ENCODE results near the gene COL6A1.
"Not testable (repeated sequence)": the region's sequence is repeated elsewhere in the genome, so short reads cannot be mapped to it uniquely, and the experiment has no call there.

COL6A1 gene

GRCh38 chr21:46002841-46003574 is 21.4 kb downstream of the COL6A1 start:
- Histone ChIP-seq H3K9me3 (ENCODE audit: control insufficient read depth, insufficient read depth, low read length) (no peaks in the 10 kb centered on the region), H3K27me3 (ENCODE audit: control insufficient read depth, insufficient read depth, low read length) (no peaks in the 10 kb centered on the region), H3K36me3 (ENCODE audit: control insufficient read depth, insufficient read depth, low read length) (peaks cover 51% of the 10 kb centered on the region), H3K4me3 (ENCODE audit: low read depth, low read length) (no peak overlapping the region), H3K4me1 (ENCODE audit: control insufficient read depth, insufficient read depth, low read length) (no peaks in the 10 kb centered on the region), H3K9ac (ENCODE audit: low read depth, low read length) (no peak overlapping the region)

GRCh38 chr21:46003575-46004007 is 22.0 kb downstream of the COL6A1 start:
- Histone ChIP-seq H3K9me3 (ENCODE audit: control insufficient read depth, insufficient read depth, low read length) (no peaks in the 10 kb centered on the region), H3K27me3 (ENCODE audit: control insufficient read depth, insufficient read depth, low read length) (no peaks in the 10 kb centered on the region), H3K36me3 (ENCODE audit: control insufficient read depth, insufficient read depth, low read length) (peaks cover 45% of the 10 kb centered on the region), H3K9ac (ENCODE audit: low read depth, low read length) (no peak overlapping the region), H3K4me1 (ENCODE audit: control insufficient read depth, insufficient read depth, low read length) (no peaks in the 10 kb centered on the region), H3K4me3 (ENCODE audit: low read depth, low read length) (no peak overlapping the region)

- Histone ChIP-seq H3K9me3 (ENCODE audit: control insufficient read depth, insufficient read depth, low read length) (no peaks in the 10 kb centered on the region), H3K27me3 (ENCODE audit: control insufficient read depth, insufficient read depth, low read length) (no peaks in the 10 kb centered on the region), H3K36me3 (ENCODE audit: control insufficient read depth, insufficient read depth, low read length) (peaks cover 38% of the 10 kb centered on the region), H3K4me3 (ENCODE audit: low read depth, low read length) (no peak overlapping the region), H3K9ac (ENCODE audit: low read depth, low read length) (no peak overlapping the region), H3K4me1 (ENCODE audit: control insufficient read depth, insufficient read depth, low read length) (no peaks in the 10 kb centered on the region)
Measured at GRCh38 chr21:46004168-46004861, 22.7 kb downstream of the COL6A1 start.

- Histone ChIP-seq H3K4me1 (ENCODE audit: control insufficient read depth, insufficient read depth, low read length) (no peaks in the 10 kb centered on the region), H3K9ac (ENCODE audit: low read depth, low read length) (no peak overlapping the region), H3K4me3 (ENCODE audit: low read depth, low read length) (no peak overlapping the region), H3K36me3 (ENCODE audit: control insufficient read depth, insufficient read depth, low read length) (peaks cover 33% of the 10 kb centered on the region), H3K9me3 (ENCODE audit: control insufficient read depth, insufficient read depth, low read length) (no peaks in the 10 kb centered on the region), H3K27me3 (ENCODE audit: control insufficient read depth, insufficient read depth, low read length) (no peaks in the 10 kb centered on the region)
Measured at GRCh38 chr21:46005081-46005480, 23.5 kb downstream of the COL6A1 start.

GRCh38 chr21:46005481-46005881 is 23.9 kb downstream of the COL6A1 start:
- H3K9ac ChIP-seq (ENCODE audit: low read depth, low read length), result no peak overlapping the region
- H3K4me3 ChIP-seq (ENCODE audit: low read depth, low read length), result no peak overlapping the region
- no peaks in the 10 kb centered on the region for H3K9me3 ChIP-seq (ENCODE audit: control insufficient read depth, insufficient read depth, low read length)
- no peaks in the 10 kb centered on the region for H3K27me3 ChIP-seq (ENCODE audit: control insufficient read depth, insufficient read depth, low read length)
- no peaks in the 10 kb centered on the region for H3K4me1 ChIP-seq (ENCODE audit: control insufficient read depth, insufficient read depth, low read length)
- peaks cover 33% of the 10 kb centered on the region for H3K36me3 ChIP-seq (ENCODE audit: control insufficient read depth, insufficient read depth, low read length)

GRCh38 chr21:46005894-46006546 is 24.4 kb downstream of the COL6A1 start:
- not testable (repeated sequence) for H3K9me3 ChIP-seq (ENCODE audit: control insufficient read depth, insufficient read depth, low read length); H3K27me3 ChIP-seq (ENCODE audit: control insufficient read depth, insufficient read depth, low read length); H3K9ac ChIP-seq (ENCODE audit: low read depth, low read length); H3K4me3 ChIP-seq (ENCODE audit: low read depth, low read length); H3K4me1 ChIP-seq (ENCODE audit: control insufficient read depth, insufficient read depth, low read length)
- H3K36me3 ChIP-seq (ENCODE audit: control insufficient read depth, insufficient read depth, low read length), result peaks cover 33% of the 10 kb centered on the region

- H3K36me3 ChIP-seq (ENCODE audit: control insufficient read depth, insufficient read depth, low read length), result peaks cover 25% of the 10 kb centered on the region
- H3K4me3 ChIP-seq (ENCODE audit: low read depth, low read length), result no peak overlapping the region
Measured at GRCh38 chr21:46006547-46007491, 25.2 kb downstream of the COL6A1 start.

GRCh38 chr21:46007492-46007868 is 25.9 kb downstream of the COL6A1 start:
- Histone ChIP-seq H3K9ac (ENCODE audit: low read depth, low read length) (no peak overlapping the region), H3K27me3 (ENCODE audit: control insufficient read depth, insufficient read depth, low read length) (no peaks in the 10 kb centered on the region), H3K36me3 (ENCODE audit: control insufficient read depth, insufficient read depth, low read length) (peaks cover 18% of the 10 kb centered on the region), H3K4me1 (ENCODE audit: control insufficient read depth, insufficient read depth, low read length) (no peaks in the 10 kb centered on the region), H3K4me3 (ENCODE audit: low read depth, low read length) (no peak overlapping the region), H3K9me3 (ENCODE audit: control insufficient read depth, insufficient read depth, low read length) (no peaks in the 10 kb centered on the region)

More at GRCh38 chr21:46006547-46007491, 25.2 kb downstream of the COL6A1 start:
- Histone ChIP-seq H3K4me1 (ENCODE audit: control insufficient read depth, insufficient read depth, low read length) (no peaks in the 10 kb centered on the region), H3K27me3 (ENCODE audit: control insufficient read depth, insufficient read depth, low read length) (no peaks in the 10 kb centered on the region), H3K9me3 (ENCODE audit: control insufficient read depth, insufficient read depth, low read length) (no peaks in the 10 kb centered on the region), H3K9ac (ENCODE audit: low read depth, low read length) (no peak overlapping the region)

GRCh38 chr21:46008893-46009621 is 27.5 kb downstream of the COL6A1 start:
- Histone ChIP-seq H3K4me3 (ENCODE audit: low read depth, low read length) (no peak overlapping the region), H3K9me3 (ENCODE audit: control insufficient read depth, insufficient read depth, low read length) (no peaks in the 10 kb centered on the region), H3K27me3 (ENCODE audit: control insufficient read depth, insufficient read depth, low read length) (no peaks in the 10 kb centered on the region), H3K9ac (ENCODE audit: low read depth, low read length) (no peak overlapping the region), H3K36me3 (ENCODE audit: control insufficient read depth, insufficient read depth, low read length) (peaks cover 3% of the 10 kb centered on the region), H3K4me1 (ENCODE audit: control insufficient read depth, insufficient read depth, low read length) (no peaks in the 10 kb centered on the region)

- Histone ChIP-seq H3K27me3 (ENCODE audit: control insufficient read depth, insufficient read depth, low read length) (no peaks in the 10 kb centered on the region), H3K4me1 (ENCODE audit: control insufficient read depth, insufficient read depth, low read length) (no peaks in the 10 kb centered on the region), H3K9ac (ENCODE audit: low read depth, low read length) (no peak overlapping the region), H3K9me3 (ENCODE audit: control insufficient read depth, insufficient read depth, low read length) (no peaks in the 10 kb centered on the region), H3K36me3 (ENCODE audit: control insufficient read depth, insufficient read depth, low read length) (peaks cover 1% of the 10 kb centered on the region), H3K4me3 (ENCODE audit: low read depth, low read length) (no peak overlapping the region)
Measured at GRCh38 chr21:46009951-46010705, 28.6 kb downstream of the COL6A1 start.

All from iPS-15b (cell line).